Endothelial cell (in vitro differentiated cells): ENCODE measurements around the gene CRELD1. TPM values are rescaled to one million over a fixed set of nuclear protein-coding genes. Genes with fewer than 3 reads are reported as not detected.
A peak's percentile ranks its signal among the peaks of the same experiment; 100 is the strongest.

Source experiments
- DNase-seq: peaks from one replicate; pipeline ENCODE4 v3.0.0; 2021; ENCODE audit warnings: low spot score
- H3K27ac Mint-ChIP-seq: one replicate; pipeline ENCODE4 v1.8.0; 2021; ENCODE audit warnings: mixed read lengths, inconsistent platforms; ENCODE audit not compliant: unreplicated experiment
- H3K27me3 Mint-ChIP-seq: one replicate; pipeline ENCODE4 v1.8.0; 2021; ENCODE audit warnings: mild to moderate bottlenecking, moderate library complexity, mixed read lengths, inconsistent platforms; ENCODE audit not compliant: unreplicated experiment
- H3K36me3 Mint-ChIP-seq: one replicate; pipeline ENCODE4 v1.8.0; 2021; ENCODE audit warnings: mild to moderate bottlenecking, low read depth, mixed read lengths, inconsistent platforms; ENCODE audit not compliant: unreplicated experiment
- H3K4me1 Mint-ChIP-seq: one replicate; pipeline ENCODE4 v1.8.0; 2021; ENCODE audit warnings: mild to moderate bottlenecking, mixed read lengths, inconsistent platforms; ENCODE audit not compliant: unreplicated experiment
- H3K4me3 Mint-ChIP-seq: one replicate; pipeline ENCODE4 v1.8.0; 2021; ENCODE audit warnings: mild to moderate bottlenecking, mixed read lengths, inconsistent platforms; ENCODE audit not compliant: unreplicated experiment
- H3K9me3 Mint-ChIP-seq: one replicate; pipeline ENCODE4 v1.8.0; 2021; ENCODE audit warnings: mixed read lengths, inconsistent platforms; ENCODE audit not compliant: unreplicated experiment
- CTCF ChIP-seq: fragments of 200-600 bp; sonication (generic); IDR thresholded peaks from one replicate; pipeline ENCODE4 v1.5.0; 2021; ENCODE audit warnings: antibody characterized with exemption; ENCODE audit not compliant: unreplicated experiment
- total RNA-seq: library from RNA; stranded (reverse); fragmentation: NEBNext Ultra II Directional; extraction: Animal tissue kit (Norgen Biotek cat#: 25700); gene quantifications from one replicate; pipeline ENCODE4 v1.2.1, GENCODE V29; 2021; ENCODE audit not compliant: unreplicated experiment

Gene CRELD1
- total RNA-seq, 1 donor from 2014 or later: 30.7 TPM

GRCh38 chr3:9986230-9986725 lies 52.6 kb downstream of the CRELD1 start:
- peaks cover 13% of the 10 kb centered on the region for H3K4me1 Mint-ChIP-seq
- no peaks in the 10 kb centered on the region for H3K9me3 Mint-ChIP-seq
- no peak for DNase-seq
- peak overlapping the region; percentile 82 for H3K27ac Mint-ChIP-seq
- peaks cover 3% of the 10 kb centered on the region for H3K27me3 Mint-ChIP-seq
- H3K36me3 Mint-ChIP-seq: no peaks in the 10 kb centered on the region
- no peak for TF ChIP-seq CTCF
- H3K4me3 Mint-ChIP-seq: peak overlapping the region; percentile 96

- no peak for TF ChIP-seq CTCF
- no peak overlapping the region for H3K27ac Mint-ChIP-seq
- H3K27me3 Mint-ChIP-seq: peaks cover 1% of the 10 kb centered on the region
- H3K9me3 Mint-ChIP-seq: no peaks in the 10 kb centered on the region
- H3K36me3 Mint-ChIP-seq: no peaks in the 10 kb centered on the region
- DNase-seq: no peak
- no peak overlapping the region for H3K4me3 Mint-ChIP-seq
- no peaks in the 10 kb centered on the region for H3K4me1 Mint-ChIP-seq
Measured at GRCh38 chr3:9994086-9994844, 60.6 kb downstream of the CRELD1 start.

Other genes with a start within 250 kb of the CRELD1 start
- gene CPNE9, start 230.0 kb upstream of the CRELD1 start, total RNA-seq: 0.31 TPM
- gene BRPF1, start 202.1 kb upstream of the CRELD1 start, total RNA-seq: 40.6 TPM
- 22.2 TPM for gene OGG1, start 183.9 kb upstream of the CRELD1 start, total RNA-seq
- gene CAMK1, start 163.9 kb upstream of the CRELD1 start, total RNA-seq: 6.0 TPM
- 35.4 TPM for gene TADA3, start 141.4 kb upstream of the CRELD1 start, total RNA-seq
- gene ARPC4, start 140.8 kb upstream of the CRELD1 start, total RNA-seq: 203 TPM
- gene TTLL3, start 123.6 kb upstream of the CRELD1 start, total RNA-seq: 34.4 TPM
- 43.5 TPM for gene RPUSD3, start 89.8 kb upstream of the CRELD1 start, total RNA-seq
- not detected for gene CIDEC, start 53.6 kb upstream of the CRELD1 start, total RNA-seq
- 26.6 TPM for gene JAGN1, start 43.2 kb upstream of the CRELD1 start, total RNA-seq
- 0.74 TPM for gene IL17RE, start 31.0 kb upstream of the CRELD1 start, total RNA-seq
- 17.5 TPM for gene IL17RC, start 16.7 kb upstream of the CRELD1 start, total RNA-seq
- 1.9 TPM for gene PRRT3, start 18.6 kb downstream of the CRELD1 start, total RNA-seq
- 45.4 TPM for gene EMC3, start 53.0 kb downstream of the CRELD1 start, total RNA-seq
- gene FANCD2, start 92.6 kb downstream of the CRELD1 start, total RNA-seq: 14.5 TPM
- gene FANCD2OS, start 174.4 kb downstream of the CRELD1 start, total RNA-seq: not detected
- 203 TPM for gene BRK1, start 181.8 kb downstream of the CRELD1 start, total RNA-seq
- gene VHL, start 207.9 kb downstream of the CRELD1 start, total RNA-seq: 66.3 TPM
- 1.1 TPM for gene IRAK2, start 231.1 kb downstream of the CRELD1 start, total RNA-seq